GM18508 (cell line): ENCODE data around the gene ZGPAT.

Experiments used
- ATAC-seq: cut with Tn5 transposase; IDR thresholded peaks from one replicate; pipeline ENCODE4 v1.9.1; 2021; ENCODE audit warnings: moderate number of reproducible peaks; ENCODE audit not compliant: insufficient read depth, unreplicated experiment

Gene ZGPAT

GRCh38 chr20:63732118-63733095 lies 24.6 kb downstream of the ZGPAT start:
- no peak for ATAC-seq

GRCh38 chr20:63733117-63733516 lies 25.3 kb downstream of the ZGPAT start:
- no peak for ATAC-seq

GRCh38 chr20:63733579-63734081 lies 25.8 kb downstream of the ZGPAT start:
- ATAC-seq = no peak

GRCh38 chr20:63734111-63734945 lies 26.5 kb downstream of the ZGPAT start:
- no peak for ATAC-seq

DNA sequence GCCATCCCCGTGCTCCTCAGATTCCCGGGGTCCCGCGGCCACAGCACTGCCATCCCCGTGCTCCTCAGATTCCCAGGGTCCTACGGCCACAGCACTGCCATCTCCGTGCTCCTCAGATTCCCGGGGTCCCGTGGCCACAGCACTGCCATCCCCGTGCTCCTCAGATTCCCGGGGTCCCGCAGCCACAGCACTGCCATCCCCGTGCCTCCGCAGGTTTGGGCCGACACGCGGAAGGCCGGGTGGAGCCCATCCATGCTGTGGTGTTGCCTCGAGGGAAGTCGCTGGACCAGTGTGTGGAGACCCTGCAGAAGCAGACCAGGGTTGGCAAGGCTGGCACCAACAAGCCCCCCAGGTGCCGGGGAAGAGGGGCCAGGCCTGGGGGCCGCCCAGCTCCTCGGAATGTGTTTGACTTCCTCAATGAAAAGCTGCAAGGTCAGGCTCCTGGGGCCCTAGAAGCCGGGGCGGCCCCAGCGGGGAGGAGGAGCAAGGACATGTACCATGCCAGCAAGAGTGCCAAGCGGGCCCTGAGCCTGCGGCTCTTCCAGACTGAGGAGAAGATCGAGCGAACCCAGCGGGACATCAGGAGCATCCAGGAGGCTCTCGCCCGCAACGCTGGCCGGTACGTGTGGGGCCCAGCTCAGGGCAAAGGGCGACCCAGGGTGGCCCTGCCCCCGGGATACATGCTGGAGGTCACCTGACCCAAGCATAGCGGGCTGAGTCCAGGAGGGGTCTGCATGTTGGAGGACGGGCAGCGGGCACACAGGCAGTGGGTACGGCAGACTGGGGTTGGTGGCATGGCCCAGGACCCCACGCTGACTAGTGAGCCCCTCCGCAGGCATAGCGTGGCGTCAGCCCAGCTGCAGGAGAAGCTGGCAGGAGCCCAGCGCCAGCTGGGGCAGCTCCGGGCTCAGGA lies 27.4 kb downstream of the ZGPAT start:
- no peak for ATAC-seq

DNA sequence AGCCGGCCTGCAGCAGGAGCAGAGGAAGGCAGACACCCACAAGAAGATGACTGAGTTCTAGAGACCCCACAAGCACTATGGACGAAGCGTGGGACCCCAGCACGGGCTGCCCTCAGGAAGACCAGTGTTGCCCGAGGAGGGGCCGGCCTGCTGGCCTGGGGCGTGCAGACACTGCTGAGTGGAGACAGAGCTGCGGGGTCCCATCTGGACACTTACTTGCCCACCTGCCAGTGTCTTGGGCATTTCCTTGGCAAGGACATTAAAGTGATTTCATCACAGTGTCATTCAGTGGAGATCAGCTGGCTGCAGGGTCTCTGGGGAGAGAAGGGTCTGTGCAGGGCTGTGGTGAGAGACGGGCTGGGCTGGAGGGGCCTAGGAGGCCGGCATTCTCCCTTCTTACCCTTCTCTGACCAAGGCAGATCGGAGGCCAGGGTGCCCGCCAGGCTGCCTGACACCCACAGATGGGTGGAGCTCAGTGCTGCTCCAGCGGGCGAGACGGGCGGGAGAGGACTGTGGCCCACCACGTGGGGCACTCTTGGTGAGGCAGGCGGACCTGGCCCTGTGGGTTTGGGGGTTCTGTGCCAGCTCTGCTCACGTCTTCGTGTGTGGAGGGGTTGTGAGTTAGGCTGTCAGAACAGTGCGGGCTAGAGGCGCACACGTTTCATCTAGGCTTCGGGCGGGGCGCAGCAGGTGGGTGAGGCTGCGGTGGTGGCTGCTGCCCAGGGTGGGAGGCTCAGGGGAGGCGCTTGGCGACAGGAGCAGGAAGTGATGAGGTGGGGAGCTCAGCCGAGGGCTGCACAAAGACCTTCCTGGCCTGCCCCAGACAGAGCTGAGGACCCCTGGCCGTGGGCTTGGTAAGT lies 28.2 kb downstream of the ZGPAT start, which contains the start of gene LIME1:
LIME1 (plus strand) TSS at position 806 of the 860 bp plus-strand sequence. CDS start 886 bp downstream, outside the sequence.
- ATAC-seq = no peak

DNA sequence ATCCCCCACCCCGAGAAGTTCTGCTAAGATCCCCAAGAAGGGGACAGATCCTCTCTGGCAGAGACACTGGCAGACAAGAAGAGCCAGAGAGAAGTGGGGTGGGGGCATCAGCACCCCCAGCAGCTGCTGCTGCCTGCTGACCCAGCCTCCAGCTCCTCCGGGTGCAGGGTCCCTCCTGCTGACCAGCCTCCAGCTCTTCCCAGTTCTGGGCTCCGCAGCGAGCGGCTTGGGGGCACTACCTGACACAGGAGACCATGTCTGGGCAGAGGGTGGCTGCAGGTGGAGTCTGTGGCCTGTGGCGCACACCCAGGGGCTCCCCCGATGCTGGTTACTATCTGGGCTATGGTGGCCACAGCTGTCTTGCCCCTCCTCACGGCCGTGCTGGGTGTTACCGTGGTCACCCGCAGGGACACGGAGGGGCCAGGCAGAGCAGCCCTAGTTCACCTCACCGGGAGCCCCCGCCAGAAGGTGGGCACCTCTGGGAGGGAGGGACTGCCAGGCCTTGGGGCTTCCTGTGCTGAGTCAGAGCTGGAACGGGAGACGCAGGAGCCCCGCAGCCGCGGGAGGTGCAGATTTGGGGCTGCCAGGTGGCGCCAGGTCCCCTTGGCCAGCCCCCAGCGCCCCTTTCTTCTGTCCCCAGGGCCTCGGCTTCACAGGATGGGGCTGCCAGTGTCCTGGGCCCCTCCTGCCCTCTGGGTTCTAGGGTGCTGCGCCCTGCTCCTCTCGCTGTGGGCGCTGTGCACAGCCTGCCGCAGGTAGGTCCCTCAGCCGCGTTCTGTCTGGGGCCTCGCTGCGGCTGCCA lies 29.3 kb downstream of the ZGPAT start:
- no peak for ATAC-seq

DNA sequence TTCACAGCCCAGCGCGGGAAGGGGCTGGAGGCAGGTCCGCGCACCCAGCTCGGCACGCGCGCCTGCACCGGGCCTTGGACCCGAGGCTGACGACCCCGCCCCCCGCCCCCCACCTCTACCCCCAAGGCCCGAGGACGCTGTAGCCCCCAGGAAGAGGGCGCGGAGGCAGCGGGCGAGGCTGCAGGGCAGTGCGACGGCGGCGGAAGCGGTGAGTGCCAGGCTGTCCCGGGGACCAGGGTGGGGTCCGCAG lies 29.8 kb downstream of the ZGPAT start:
- ATAC-seq = no peak

DNA sequence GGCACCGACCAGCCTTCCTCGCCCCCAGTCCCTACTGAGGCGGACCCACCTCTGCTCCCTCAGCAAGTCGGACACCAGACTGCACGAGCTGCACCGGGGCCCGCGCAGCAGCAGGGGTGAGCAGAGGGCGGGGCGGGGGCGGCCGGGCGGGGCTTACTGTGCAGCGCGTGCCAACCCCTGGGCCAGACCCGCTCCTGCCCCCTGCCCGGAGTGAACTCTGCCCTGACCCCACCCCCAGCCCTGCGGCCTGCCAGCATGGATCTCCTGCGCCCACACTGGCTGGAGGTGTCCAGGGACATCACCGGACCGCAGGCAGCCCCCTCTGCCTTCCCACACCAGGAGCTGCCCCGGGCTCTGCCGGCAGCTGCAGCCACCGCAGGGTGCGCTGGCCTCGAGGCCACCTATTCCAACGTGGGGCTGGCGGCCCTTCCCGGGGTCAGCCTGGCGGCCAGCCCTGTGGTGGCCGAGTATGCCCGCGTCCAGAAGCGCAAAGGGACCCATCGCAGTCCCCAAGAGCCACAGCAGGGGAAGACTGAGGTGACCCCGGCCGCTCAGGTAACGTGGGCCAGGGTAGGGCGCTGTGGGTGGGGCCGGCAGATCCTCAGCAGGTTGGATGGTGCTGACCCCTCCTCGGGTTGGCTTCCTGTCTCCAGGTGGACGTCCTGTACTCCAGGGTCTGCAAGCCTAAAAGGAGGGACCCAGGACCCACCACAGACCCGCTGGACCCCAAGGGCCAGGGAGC lies 30.3 kb downstream of the ZGPAT start:
- ATAC-seq = no peak

DNA sequence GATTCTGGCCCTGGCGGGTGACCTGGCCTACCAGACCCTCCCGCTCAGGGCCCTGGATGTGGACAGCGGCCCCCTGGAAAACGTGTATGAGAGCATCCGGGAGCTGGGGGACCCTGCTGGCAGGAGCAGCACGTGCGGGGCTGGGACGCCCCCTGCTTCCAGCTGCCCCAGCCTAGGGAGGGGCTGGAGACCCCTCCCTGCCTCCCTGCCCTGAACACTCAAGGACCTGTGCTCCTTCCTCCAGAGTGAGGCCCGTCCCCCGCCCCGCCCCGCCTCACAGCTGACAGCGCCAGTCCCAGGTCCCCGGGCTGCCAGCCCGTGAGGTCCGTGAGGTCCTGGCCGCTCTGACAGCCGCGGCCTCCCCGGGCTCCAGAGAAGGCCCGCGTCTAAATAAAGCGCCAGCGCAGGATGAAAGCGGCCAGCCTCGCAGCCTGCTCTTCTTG lies 30.9 kb downstream of the ZGPAT start:
- no peak for ATAC-seq

DNA sequence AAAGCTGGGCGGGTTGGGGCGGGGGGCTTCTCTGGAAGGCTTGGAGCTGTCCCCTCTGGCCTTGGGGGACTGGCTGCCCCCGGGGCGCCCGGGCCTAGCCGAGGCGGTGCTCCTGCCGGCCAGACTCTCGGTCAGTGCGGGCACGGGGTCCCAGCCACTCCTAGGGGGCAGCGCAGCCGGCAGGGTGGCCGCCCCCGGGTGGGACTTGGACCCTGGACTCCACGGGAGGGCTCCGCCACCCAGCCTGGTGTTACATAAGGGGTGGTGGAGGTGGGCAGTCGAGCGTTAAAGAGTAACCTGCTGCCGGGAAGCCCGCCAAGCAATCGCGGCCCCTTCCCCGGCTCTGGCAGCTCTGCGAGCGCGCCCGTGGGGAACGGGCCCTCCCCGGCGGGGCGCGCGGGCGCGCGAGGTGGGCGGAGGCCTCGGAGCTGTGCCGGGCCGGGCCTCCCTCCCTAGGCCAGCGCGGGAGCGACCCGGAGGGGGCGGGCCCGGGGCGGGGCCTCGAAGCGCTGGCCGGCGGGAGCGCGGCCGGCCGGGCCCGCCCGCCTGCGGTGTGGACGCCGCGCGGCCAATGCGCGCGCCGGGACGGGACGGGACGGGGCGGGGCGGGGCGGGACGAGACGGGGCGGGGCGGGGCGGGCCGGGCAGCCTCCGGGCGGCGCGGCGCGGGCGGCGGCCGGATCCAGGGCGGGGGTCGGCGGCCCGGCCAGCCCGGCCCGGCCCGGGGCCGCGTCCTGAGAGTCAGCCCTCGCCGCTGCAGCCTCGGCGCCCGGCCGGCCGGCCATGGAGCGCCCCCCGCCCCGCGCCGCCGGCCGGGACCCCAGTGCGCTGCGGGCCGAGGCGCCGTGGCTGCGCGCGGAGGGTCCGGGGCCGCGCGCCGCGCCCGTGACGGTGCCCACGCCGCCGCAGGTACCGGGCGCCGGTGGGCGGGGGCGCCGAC lies 31.6 kb downstream of the ZGPAT start, which contains the start of gene SLC2A4RG:
SLC2A4RG (plus strand) TSS at position 647 of the 940 bp plus-strand sequence; CDS start at position 784, 137 bp downstream.
- ATAC-seq = no peak

DNA sequence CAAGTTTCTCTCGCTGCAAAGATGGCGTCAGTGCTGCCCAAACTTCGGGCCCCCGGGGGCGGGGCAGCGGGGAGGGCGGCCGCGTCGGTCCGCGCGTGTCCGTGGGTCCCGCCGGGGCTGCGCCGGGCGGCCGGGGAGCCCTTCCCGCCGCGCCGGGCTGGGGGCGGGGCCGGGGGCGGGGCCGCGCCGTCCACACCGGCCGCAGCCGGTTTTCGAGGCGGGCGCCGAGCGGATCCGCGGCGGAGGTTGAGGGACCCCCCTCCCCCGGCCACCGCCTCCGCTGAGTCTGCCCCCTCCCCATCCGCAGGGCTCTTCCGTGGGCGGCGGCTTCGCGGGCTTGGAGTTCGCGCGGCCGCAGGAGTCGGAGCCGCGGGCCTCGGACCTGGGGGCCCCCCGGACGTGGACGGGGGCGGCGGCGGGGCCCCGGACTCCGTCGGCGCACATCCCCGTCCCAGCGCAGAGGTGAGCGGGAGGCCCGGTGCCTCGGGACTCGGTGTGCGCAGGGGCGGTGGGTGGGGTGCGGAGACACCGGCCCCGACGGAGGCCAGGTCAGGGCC lies 32.3 kb downstream of the ZGPAT start:
- no peak for ATAC-seq

DNA sequence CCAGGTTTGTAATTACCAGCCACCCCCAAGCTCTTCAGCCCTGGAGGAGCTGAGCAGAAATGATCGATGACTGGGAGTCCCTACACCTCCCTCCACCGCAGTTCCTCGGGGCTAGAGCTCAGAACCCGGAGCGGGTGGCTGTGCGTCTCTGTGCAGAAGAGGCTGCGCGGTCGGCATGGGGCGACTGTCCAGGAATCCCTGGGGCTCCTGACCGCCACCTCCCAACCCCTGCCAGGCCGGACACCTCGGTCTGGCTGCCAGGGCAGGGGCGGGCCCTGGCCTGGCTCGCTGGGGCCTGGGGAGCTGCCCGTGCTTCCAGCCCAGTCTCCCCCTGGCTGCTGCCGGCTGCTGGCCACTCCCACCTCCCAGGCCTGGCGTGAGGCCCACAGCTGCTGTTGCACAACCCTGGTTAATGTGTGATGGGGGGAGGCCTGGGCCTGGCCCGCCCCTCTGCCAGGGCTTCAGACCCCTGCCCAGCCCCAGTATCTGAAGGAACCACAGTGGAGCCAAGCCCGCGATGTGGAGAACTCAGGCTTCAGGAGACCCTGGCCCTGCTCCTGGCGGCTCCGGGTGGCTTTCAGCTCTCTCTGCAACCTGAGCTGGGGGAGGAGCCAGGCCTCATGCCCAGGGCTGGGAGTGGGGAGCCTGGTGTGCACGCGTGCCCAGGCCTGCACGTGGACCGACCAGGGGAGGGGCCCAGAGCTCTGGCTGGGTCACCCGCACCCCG lies 33.0 kb downstream of the ZGPAT start:
- ATAC-seq = no peak

DNA sequence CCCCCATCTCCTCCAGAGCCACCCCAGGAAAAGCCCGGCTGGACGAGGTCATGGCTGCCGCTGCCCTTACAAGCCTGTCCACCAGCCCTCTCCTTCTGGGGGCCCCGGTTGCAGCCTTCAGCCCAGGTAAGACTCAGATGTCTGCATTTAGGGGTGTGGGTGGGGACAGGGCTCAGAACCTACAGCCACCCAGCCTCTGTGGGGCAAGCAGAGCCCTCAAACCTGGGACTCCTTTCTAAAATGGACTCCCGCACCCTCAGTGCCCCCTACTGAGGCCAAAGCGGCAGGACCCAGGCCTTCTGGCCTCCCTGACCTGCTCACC lies 33.5 kb downstream of the ZGPAT start:
- no peak for ATAC-seq

GRCh38 chr20:63741676-63742380 lies 34.0 kb downstream of the ZGPAT start:
- ATAC-seq = no peak
